DND-41 (cell line): Measurements from ENCODE around the gene MTHFS.

Experiments
- EZH2 ChIP-seq: IDR thresholded peaks from 3 replicates; pipeline ENCODE4 v1.6.1; 2012; ENCODE audit warnings: borderline replicate concordance, low read depth, mild to moderate bottlenecking, moderate library complexity, low read length, inconsistent platforms; ENCODE audit not compliant: severe bottlenecking
- TF ChIP-seq, protein P1 (sequence below): IDR thresholded peaks from 2 replicates; pipeline ENCODE4 v1.5.1; 2012; ENCODE audit warnings: borderline replicate concordance, low read length, moderate library complexity, mild to moderate bottlenecking; ENCODE audit not compliant: poor library complexity, severe bottlenecking; ENCODE audit errors: extremely low read depth

DNA sequence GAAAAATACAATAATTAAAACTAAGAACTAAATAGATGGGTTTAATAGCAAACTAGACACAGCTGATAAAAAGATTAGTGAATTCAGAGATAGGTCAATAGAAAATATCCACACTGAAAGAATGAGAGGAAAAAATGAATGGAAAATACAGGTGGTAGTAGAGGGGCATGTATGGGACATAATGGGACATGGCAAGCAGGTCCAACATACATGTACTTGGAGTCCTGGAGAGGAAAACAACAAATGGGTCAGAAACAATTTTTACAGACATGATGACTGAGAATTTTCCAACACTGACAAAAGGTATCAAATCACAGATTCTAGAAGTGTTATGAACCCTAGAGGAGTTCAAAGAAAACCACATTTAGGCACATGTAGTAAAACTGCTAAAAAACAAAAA lies 68.4 kb downstream of the MTHFS start:
- TF ChIP-seq EZH2, result no peak
- TF ChIP-seq, protein P1, sequence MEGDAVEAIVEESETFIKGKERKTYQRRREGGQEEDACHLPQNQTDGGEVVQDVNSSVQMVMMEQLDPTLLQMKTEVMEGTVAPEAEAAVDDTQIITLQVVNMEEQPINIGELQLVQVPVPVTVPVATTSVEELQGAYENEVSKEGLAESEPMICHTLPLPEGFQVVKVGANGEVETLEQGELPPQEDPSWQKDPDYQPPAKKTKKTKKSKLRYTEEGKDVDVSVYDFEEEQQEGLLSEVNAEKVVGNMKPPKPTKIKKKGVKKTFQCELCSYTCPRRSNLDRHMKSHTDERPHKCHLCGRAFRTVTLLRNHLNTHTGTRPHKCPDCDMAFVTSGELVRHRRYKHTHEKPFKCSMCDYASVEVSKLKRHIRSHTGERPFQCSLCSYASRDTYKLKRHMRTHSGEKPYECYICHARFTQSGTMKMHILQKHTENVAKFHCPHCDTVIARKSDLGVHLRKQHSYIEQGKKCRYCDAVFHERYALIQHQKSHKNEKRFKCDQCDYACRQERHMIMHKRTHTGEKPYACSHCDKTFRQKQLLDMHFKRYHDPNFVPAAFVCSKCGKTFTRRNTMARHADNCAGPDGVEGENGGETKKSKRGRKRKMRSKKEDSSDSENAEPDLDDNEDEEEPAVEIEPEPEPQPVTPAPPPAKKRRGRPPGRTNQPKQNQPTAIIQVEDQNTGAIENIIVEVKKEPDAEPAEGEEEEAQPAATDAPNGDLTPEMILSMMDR, result no peak
